Measurements from ENCODE around the gene PLA2G4F. TPM values are rescaled to one million over a fixed set of nuclear protein-coding genes. Genes with fewer than 3 reads are reported as not detected.

PLA2G4F gene
- total RNA-seq, 1 donor from 2014 or later: 0.20 TPM

GRCh38 chr15:42131826-42132806 lies 24.3 kb downstream of the PLA2G4F start:
- DNase-seq (ENCODE audit: low read depth): no peak

DNA sequence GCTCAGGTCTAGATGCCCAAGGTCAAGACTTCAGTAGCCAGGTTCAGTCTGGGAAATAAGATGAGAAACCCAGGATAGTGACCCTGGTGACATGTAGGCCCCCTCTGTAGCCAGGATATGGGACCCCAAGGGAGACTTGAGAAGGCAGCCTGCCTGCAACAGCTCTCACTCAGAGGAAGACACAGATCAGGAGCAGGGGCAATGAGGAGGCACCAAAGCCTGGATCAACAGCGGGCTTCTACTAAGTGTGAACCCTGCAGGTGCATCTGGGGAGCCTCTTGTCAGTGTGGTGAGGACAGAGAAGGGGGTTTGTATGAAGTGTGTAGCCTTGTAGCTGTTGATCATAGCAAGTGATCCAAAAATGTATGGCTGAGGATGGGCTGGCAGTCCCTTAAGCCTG lies 25.4 kb downstream of the PLA2G4F start:
- DNase-seq (ENCODE audit: low read depth): no peak

GRCh38 chr15:42130246-42130986 lies 26.0 kb downstream of the PLA2G4F start:
- no peak for DNase-seq (ENCODE audit: low read depth)

- DNase-seq (ENCODE audit: low read depth): no peak
These were observed 27.1 kb downstream of the PLA2G4F start for GRCh38 chr15:42129364-42129763.

DNA sequence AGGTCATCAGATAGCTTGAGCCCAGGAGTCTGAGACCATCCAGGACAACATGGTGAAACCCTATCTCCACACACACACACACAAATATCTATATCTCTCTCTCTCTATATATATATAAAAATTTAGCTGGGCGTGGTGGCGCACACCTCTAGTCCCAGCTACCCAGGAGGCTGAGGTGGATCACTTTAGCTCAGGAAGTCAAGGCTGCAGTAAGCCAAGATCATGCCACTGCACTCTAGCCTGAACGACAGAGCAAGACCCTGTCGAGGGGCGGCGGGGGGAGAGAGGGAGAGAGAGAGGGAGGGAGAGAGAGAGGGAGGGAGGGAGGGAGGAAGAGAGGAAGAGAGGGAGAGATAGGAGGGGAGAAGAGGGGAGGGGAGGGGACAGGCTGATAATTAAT lies 28.0 kb downstream of the PLA2G4F start:
- DNase-seq (ENCODE audit: low read depth): no peak

DNA sequence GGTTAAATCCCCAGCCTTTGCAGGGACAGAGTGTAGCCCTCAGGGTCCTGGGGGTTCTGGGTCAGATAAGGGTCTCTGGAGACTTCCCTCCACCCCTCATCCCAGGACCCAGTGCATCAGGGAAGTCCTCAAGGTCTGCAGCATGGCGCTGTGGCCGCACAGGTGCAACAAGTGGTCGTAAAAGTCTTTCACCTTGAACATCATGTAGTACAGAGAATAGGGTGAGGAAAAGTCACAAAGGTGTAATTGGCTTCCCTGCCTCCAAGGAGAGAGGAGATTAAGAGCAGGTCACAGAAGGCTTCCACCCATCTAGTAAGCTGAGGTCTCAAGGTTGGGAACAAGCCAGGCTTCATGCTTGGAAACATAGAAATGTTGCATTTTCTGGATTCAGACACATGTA lies 32.9 kb downstream of the PLA2G4F start:
- no peak for DNase-seq (ENCODE audit: low read depth)

- DNase-seq (ENCODE audit: low read depth): no peak
These were observed 34.8 kb downstream of the PLA2G4F start for GRCh38 chr15:42121682-42122081.

- DNase-seq (ENCODE audit: low read depth): no peak
These were observed 35.4 kb downstream of the PLA2G4F start for GRCh38 chr15:42121021-42121420.

GRCh38 chr15:42120285-42120684 lies 36.2 kb downstream of the PLA2G4F start:
- DNase-seq (ENCODE audit: low read depth): no peak

DNA sequence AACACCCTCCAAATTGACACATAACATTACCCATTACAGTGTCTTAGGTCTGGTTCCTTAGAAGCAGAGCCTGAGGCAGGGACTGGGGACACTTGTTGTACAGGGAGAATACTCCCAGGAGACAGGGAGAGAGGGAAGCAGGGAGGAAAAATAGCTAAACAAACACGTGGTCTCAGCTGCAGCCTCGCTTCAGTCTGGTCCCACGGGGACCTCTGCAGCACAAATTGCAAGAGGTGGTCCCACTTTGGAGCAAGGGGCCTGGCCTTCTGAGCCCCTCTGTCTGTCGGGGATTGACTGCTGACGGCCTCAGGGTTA lies 37.0 kb downstream of the PLA2G4F start:
- DNase-seq (ENCODE audit: low read depth): no peak

- DNase-seq (ENCODE audit: low read depth): no peak
These were observed 37.6 kb downstream of the PLA2G4F start for GRCh38 chr15:42118650-42119445.

- DNase-seq (ENCODE audit: low read depth): no peak
These were observed 44.5 kb downstream of the PLA2G4F start for GRCh38 chr15:42111924-42112323.

DNA sequence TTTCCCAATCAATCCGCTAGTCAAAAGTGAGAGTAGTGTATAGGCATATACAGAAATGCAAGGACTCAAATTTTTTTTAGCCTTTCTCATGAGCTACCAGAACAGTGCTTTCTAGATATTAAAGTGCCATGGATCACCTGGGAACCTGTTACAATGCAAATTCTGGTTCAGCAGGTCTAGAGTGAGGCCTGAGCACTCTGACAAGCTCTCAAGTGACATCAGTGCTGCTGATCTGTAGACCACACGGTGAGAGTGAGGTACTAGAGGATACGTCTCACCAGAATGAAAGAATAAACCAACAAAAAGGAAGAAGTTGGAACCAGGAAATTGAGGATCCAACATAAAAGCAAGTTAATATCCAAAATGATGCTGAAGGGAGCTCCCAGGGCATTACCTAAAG lies 46.1 kb downstream of the PLA2G4F start:
- no peak for DNase-seq (ENCODE audit: low read depth)

DNA sequence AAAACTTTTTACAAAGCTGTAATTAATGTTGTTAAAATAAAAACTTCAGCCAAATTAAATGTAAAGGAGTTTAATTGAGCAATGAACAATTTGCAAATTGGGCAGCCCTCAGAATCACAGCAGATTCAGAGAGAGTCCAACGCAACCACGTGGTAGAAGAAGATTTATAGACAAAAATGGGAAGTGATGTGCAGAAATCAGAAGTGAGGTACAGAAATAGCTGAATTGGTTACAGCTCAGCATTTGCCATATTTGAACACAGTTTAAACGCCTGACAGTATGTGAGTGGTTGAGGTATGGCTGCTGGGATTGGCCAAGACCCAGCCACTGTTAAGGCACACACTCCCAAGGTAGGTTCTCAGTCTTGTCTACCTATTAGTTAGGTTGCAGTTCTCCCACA lies 47.6 kb downstream of the PLA2G4F start:
- DNase-seq (ENCODE audit: low read depth): no peak

DNA sequence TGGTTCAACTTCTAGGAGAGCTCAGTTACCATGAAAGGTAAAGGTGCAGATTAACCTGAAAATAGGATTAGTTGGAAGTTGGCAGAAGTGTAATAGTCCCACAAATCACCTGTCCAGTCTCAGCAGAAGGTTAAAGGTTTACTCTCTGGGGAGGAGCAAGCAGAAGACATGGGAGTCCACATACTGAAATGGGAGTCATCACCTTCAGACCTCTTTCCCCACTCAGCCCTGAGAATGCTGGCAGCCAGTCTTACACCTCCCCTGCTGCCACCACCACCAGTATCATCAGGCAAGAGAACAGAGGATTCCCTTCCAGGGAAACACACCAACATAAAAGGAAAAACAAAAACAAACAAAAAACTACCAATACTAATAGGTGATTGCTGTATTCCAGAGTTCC lies 48.2 kb downstream of the PLA2G4F start:
- DNase-seq (ENCODE audit: low read depth): no peak

DNA sequence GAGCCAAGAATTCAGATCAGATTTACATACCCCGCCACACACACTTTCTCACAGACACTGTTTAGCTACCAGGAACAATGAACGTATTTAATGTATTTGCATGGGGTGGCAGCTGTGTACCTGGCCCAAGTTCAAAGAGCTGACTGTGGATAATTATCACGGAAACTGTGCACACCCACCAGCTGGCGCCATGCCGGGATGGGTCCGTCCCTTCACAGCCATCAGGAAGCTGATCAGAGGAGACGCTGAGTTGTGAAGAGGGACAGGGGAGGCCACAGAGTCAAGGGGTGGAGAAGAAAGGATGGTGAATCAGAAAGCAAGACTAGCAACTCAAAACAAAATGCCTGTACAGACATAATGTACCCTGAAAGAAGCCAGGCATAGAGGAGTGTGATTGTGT lies 49.0 kb downstream of the PLA2G4F start:
- no peak for DNase-seq (ENCODE audit: low read depth)

DNA sequence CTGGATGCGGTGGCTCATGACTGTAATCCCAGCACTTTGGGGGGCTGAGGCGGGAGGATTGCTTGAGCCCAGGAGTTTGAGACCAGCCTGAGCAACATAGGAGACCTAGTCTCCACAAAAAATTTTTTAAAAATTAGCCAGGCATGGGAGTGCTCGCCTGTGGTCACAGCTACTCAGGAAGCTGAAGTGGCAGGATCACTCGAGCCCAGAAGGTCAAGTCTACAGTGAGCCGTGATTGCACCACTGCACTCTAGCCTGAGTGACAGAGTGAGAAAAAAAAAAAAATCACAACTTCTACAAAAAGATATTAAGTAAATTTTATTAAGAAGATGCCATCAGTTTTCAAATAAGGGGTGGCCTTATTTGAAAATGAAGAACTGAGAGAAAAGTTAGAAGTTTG lies 50.1 kb downstream of the PLA2G4F start:
- peak; percentile 34 for DNase-seq (ENCODE audit: low read depth)

DNA sequence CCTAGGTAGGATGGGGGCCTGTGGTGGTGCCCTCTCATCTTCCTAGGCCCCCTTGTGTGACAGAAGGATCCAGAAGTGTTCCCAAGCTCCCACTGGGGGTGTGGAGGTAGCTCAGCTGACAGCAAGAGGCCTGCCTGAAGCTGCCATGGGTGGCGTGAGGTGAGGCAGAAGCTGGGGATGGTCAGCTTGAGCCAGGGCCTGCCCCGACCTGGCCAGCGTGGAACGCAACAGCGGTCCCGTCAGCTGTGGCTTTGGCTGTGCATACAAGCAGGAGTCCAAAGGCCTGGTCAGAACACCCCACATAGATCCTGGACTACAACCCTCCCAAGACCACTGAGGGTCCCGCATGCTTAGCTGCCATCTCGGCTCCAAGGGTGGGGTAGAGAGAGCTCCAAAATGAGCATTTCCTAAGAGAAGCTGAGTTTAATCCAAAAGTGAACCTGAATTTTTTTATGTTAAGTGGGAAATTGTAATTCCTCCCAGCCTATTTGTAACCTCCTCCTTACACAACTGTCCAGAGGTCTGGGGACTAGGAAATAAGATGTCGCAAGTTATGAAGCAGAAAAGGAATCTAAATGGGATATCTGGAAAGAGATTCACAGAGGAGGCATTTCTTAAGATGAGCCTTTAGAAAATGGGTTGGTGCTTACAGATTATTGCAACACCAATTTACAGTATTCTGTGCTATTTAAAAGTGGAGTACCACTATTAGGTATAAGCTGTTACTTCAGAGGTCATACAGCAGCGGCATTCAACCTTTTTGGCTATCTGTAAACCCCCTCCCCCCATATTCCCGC lies 52.1 kb downstream of the PLA2G4F start:
- DNase-seq (ENCODE audit: low read depth): peak; percentile 54

GRCh38 chr15:42102646-42103235 lies 53.7 kb downstream of the PLA2G4F start:
- DNase-seq (ENCODE audit: low read depth): peak; percentile 88

DNA sequence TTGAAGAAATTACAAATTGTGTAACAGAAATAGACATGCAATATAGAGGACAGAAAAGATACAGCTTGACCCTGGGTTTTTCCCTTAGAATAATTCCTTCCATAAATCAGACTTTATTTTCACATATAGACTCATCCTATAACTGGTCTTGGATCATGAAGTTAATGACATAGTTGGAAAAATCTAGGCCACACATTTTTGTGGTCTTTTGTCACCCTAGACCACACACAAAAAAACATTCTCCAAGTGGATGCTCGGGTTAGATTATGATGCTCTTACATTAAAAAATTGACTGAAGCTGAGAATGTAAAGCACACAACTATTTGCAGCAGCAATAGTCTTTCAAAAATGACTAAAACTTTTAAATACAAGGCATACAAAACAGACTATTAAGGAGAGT lies 54.6 kb downstream of the PLA2G4F start:
- peak; percentile 33 for DNase-seq (ENCODE audit: low read depth)

Measured in renal cortical epithelial cell (primary cell).